ENCODE data around the gene EEIG1. TPM values are rescaled to one million over a fixed set of nuclear protein-coding genes. Genes with fewer than 3 reads are reported as not detected.

Gene EEIG1
- total RNA-seq, 1 donor from 2014 or later, result 27.3 TPM

DNA sequence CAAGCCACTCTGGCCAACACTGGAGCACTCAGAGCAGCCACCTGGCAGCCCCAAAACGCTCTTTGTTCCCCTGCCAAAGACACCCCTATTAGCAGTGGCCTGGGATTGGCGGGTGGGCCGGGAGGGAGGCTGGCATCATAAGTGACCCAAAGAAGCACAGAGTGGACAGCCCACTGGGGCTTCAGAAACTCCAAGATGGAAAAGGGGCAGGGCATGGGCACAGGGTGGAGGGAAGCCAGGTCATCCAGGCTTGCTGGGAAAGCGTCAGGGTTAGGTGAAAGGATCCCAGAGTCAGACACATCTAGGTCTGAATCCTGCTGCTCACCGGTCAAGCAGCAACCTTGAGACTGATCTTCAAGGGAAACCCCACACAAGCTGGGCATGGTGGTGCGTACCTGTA is 14.8 kb downstream of the EEIG1 start:
- peaks cover 4% of the 10 kb centered on the region for H3K36me3 Mint-ChIP-seq (ENCODE audit: low read depth, unreplicated experiment)
- no peak for DNase-seq (ENCODE audit: low spot score)
- H3K27me3 Mint-ChIP-seq (ENCODE audit: unreplicated experiment), result peaks cover 8% of the 10 kb centered on the region
- H3K4me1 Mint-ChIP-seq (ENCODE audit: unreplicated experiment), result peaks cover 4% of the 10 kb centered on the region
- H3K9me3 Mint-ChIP-seq (ENCODE audit: unreplicated experiment), result no peaks in the 10 kb centered on the region
- no peak for TF ChIP-seq CTCF (IDR thresholded peaks at IDR 0.05; ENCODE audit: unreplicated experiment)
- H3K27ac Mint-ChIP-seq (ENCODE audit: unreplicated experiment), result no peak overlapping the region
- H3K4me3 Mint-ChIP-seq (ENCODE audit: unreplicated experiment), result no peak overlapping the region

- Mint-ChIP-seq H3K4me3 (ENCODE audit: unreplicated experiment) (no peak overlapping the region), H3K27ac (ENCODE audit: unreplicated experiment) (no peak overlapping the region), H3K9me3 (ENCODE audit: unreplicated experiment) (no peaks in the 10 kb centered on the region), H3K36me3 (ENCODE audit: low read depth, unreplicated experiment) (no peaks in the 10 kb centered on the region), H3K27me3 (ENCODE audit: unreplicated experiment) (peaks cover 8% of the 10 kb centered on the region), H3K4me1 (ENCODE audit: unreplicated experiment) (no peaks in the 10 kb centered on the region)
- TF ChIP-seq CTCF (IDR thresholded peaks at IDR 0.05; ENCODE audit: unreplicated experiment), result no peak
- DNase-seq (ENCODE audit: low spot score), result no peak
These were observed 17.3 kb downstream of the EEIG1 start for GRCh38 chr9:127963359-127964064.

- no peaks in the 10 kb centered on the region for H3K9me3 Mint-ChIP-seq (ENCODE audit: unreplicated experiment)
- H3K4me1 Mint-ChIP-seq (ENCODE audit: unreplicated experiment), result no peaks in the 10 kb centered on the region
- TF ChIP-seq CTCF (IDR thresholded peaks at IDR 0.05; ENCODE audit: unreplicated experiment), result no peak
- no peaks in the 10 kb centered on the region for H3K36me3 Mint-ChIP-seq (ENCODE audit: low read depth, unreplicated experiment)
- H3K27ac Mint-ChIP-seq (ENCODE audit: unreplicated experiment), result no peak overlapping the region
- no peak for DNase-seq (ENCODE audit: low spot score)
- H3K27me3 Mint-ChIP-seq (ENCODE audit: unreplicated experiment), result peaks cover 8% of the 10 kb centered on the region
- no peak overlapping the region for H3K4me3 Mint-ChIP-seq (ENCODE audit: unreplicated experiment)
These were observed 17.8 kb downstream of the EEIG1 start for GRCh38 chr9:127963041-127963358.

DNA sequence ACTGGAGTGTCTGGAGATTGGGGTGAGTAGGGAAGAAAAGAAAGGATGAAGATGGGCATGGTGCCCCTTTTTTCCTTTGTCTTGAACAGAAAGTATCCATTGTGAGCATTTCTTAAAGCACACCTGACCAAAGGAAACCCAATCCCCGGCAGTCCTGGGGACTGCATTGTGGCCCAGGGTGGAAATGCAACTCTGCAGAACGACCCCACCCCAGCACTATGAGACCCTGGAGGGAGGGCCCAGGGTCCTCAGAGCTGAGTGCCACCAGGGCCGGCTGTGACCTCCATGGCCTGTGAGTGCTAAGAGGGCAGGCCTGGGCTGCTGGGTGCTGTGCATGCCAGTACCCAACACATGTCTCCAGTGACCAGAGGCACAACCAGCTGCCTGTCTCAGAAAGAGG is 18.5 kb downstream of the EEIG1 start:
- Mint-ChIP-seq H3K27me3 (ENCODE audit: unreplicated experiment) (peaks cover 10% of the 10 kb centered on the region), H3K4me3 (ENCODE audit: unreplicated experiment) (no peak overlapping the region), H3K36me3 (ENCODE audit: low read depth, unreplicated experiment) (no peaks in the 10 kb centered on the region), H3K27ac (ENCODE audit: unreplicated experiment) (no peak overlapping the region), H3K4me1 (ENCODE audit: unreplicated experiment) (no peaks in the 10 kb centered on the region), H3K9me3 (ENCODE audit: unreplicated experiment) (no peaks in the 10 kb centered on the region)
- DNase-seq (ENCODE audit: low spot score), result no peak
- no peak for TF ChIP-seq CTCF (IDR thresholded peaks at IDR 0.05; ENCODE audit: unreplicated experiment)

DNA sequence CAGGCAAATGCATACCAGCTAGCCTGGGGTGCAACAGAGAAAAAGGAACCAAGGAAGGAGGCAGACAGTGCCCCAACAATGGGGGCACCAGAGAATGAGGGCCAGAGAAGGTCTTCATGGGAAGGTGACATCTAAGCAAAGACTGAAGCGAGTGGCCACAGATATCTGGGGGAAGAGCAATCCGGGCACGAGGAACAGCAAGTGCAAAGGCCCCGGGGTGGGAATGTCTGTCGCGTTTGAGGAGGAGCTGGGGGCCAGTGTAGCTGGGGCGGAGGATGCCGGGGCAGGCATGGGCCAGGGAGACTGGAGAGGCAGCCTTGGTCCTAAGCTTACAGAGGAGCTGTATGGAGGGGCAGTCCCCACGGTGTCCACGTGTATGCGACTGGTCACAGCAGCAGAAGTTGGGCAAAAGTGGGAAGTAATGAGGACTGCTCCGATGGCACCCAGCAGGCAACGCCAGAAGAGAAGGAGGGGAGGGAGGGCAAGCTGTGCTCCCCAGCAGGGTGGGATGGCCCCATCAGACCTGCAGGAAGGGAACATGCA is 19.1 kb downstream of the EEIG1 start:
- no peak overlapping the region for H3K27ac Mint-ChIP-seq (ENCODE audit: unreplicated experiment)
- no peaks in the 10 kb centered on the region for H3K9me3 Mint-ChIP-seq (ENCODE audit: unreplicated experiment)

More for the DNA sequence above, 19.1 kb downstream of the EEIG1 start:
- H3K4me3 Mint-ChIP-seq (ENCODE audit: unreplicated experiment), result peak overlapping the region; percentile 18
- peaks cover 10% of the 10 kb centered on the region for H3K27me3 Mint-ChIP-seq (ENCODE audit: unreplicated experiment)
- H3K36me3 Mint-ChIP-seq (ENCODE audit: low read depth, unreplicated experiment), result no peaks in the 10 kb centered on the region
- no peak for TF ChIP-seq CTCF (IDR thresholded peaks at IDR 0.05; ENCODE audit: unreplicated experiment)
- H3K4me1 Mint-ChIP-seq (ENCODE audit: unreplicated experiment), result no peaks in the 10 kb centered on the region
- no peak for DNase-seq (ENCODE audit: low spot score)
